GM12874 (cell line): ENCODE results near the gene PHACTR1.

Experiments used
- TF ChIP-seq, protein P1 (sequence below): IDR thresholded peaks from 2 replicates; pipeline ENCODE4 v1.5.1; 2011; ENCODE audit warnings: low read depth, mild to moderate bottlenecking, control low read depth, low read length, moderate library complexity; ENCODE audit not compliant: insufficient read depth

PHACTR1 gene

DNA sequence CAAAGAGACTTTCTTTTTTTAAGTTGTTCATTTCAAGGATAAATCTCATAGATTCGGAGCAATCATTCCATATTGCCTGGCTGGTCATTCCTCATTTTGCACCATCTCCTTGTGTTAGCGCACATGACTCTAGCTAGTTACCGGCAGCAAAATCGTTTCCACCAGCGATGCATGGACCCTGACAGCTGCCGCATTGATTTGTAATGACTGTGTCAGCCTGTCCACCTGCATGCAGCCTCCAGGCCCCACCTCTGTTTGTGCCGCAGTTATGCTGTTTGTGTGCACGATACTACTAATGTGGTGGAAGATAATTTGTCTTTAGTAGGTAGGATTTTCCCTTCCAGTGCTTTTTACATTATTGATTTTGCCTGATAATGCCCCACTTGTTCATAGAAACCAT lies 447.7 kb downstream of the PHACTR1 start:
- TF ChIP-seq, protein P1, sequence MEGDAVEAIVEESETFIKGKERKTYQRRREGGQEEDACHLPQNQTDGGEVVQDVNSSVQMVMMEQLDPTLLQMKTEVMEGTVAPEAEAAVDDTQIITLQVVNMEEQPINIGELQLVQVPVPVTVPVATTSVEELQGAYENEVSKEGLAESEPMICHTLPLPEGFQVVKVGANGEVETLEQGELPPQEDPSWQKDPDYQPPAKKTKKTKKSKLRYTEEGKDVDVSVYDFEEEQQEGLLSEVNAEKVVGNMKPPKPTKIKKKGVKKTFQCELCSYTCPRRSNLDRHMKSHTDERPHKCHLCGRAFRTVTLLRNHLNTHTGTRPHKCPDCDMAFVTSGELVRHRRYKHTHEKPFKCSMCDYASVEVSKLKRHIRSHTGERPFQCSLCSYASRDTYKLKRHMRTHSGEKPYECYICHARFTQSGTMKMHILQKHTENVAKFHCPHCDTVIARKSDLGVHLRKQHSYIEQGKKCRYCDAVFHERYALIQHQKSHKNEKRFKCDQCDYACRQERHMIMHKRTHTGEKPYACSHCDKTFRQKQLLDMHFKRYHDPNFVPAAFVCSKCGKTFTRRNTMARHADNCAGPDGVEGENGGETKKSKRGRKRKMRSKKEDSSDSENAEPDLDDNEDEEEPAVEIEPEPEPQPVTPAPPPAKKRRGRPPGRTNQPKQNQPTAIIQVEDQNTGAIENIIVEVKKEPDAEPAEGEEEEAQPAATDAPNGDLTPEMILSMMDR = no peak

DNA sequence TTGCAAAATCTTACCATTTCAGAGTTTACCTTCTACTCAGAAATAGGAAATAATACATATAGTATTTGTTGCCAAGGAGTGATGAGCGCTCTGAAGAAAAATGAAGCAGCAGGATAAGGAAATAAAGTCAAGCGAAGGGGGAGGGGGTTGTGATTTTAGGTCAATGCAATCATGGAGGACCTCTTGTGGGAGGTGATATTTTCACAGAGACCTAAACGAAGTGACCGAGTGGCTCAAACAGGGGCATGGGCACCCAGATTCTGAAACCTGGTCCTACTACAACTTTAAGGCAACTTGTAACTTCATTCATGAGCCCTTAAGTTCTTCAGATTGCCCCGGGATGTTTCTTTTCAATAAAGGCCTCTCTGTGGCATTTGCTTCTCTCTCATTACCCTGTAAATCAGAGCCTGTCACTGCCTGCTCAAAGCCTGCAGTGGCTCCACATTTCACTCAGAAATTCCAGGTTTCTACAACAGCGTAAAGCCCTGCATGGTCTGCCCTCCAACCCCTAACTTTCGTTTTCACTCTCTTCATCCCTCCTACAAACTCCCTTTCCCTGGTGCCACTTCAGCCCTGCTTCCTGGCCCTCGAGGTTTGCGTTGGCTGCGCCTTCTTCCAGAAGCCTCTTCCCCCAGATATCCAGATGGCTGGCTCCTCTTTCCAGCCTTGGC lies 449.1 kb downstream of the PHACTR1 start:
- TF ChIP-seq, protein P1 = no peak

GRCh38 chr6:13166269-13166668 lies 449.7 kb downstream of the PHACTR1 start:
- TF ChIP-seq, protein P1 = no peak

DNA sequence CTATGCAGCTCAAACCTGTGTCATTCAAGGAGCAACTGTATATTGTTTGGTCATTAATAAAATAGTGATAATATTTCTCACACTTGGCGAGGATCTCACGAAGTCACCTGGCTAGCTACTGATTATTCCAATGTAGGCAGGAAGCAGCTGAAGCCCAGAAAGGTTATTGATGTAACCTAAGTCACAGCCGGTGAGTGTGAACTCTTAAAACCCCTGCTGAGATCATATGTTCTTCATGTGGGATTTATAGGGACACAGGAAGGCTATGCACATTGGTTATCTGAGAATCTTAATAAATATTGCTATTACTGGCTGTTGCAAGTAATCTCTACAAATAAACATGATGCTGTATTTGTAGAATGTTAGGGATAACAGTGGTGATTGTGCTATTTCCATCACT lies 450.3 kb downstream of the PHACTR1 start:
- TF ChIP-seq, protein P1 = no peak

GRCh38 chr6:13172291-13172690 lies 455.7 kb downstream of the PHACTR1 start:
- TF ChIP-seq, protein P1 = no peak

DNA sequence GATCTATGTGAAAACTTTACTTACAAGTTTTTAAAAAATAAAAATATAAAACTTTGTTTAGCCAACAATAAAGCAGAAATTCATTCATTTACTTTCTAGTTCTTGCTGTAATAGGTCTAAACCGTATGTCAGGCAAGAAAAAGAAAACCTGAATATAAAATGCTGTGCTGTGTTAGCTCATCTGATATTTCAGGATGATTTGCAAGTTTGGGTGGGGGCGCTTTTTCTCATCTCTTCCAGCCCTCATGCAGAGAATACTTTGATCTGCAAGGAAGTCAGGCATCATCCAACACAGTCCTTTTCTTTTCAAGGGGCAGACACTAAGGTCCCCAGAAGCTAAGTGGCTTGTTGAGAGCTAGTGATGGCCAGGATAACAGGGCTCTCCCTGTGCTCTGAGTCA lies 458.5 kb downstream of the PHACTR1 start:
- TF ChIP-seq, protein P1 = no peak

DNA sequence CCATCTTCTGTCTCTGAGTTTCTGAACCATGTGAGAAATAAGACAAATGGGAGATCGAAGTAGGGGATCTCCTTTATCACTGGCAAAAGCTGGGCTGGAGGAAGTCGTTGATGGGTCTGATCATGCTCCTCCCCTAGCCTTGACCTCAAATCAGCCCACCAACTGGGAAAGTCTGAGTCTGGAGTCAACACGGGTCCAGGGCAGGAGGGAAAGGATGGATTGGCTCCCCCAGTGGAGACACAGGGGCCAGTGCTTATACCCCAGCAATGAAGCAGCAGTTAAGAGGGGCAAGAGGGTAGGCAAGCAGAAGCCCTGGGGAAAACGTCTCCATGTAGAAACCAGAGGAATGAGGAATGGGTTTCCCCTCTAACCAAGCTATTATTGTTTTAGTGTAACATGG lies 459.2 kb downstream of the PHACTR1 start:
- TF ChIP-seq, protein P1 = no peak
